Endothelial cell of umbilical vein (primary cell): Measurements from ENCODE around the gene HNRNPL. TPM values are rescaled to one million over a fixed set of nuclear protein-coding genes. Genes with fewer than 3 reads are reported as not detected.

ENCODE experiments used
- BruUV-seq: library from RNA; stranded (reverse); fragments of 400-500 nt; replicated peaks from 2 replicates; lab custom pipeline; 2021; lab: Mats Ljungman, UMichigan
- CTCF ChIA-PET: fragments of 300-600, 350-600 bp; sonication (Branson Sonifier 250); formaldehyde crosslinking; loops from one replicate; lab custom pipeline; 2021; ENCODE audit warnings: antibody characterized with exemption, inconsistent platforms; lab: Charles Lee
- POLR2A ChIA-PET: fragments of 300-600, 350-600 bp; sonication (Branson Sonifier 250); formaldehyde crosslinking; loops from one replicate; lab custom pipeline; 2021; ENCODE audit warnings: antibody characterized with exemption, inconsistent platforms; lab: Charles Lee
- DNase-seq: peaks from one replicate; pipeline ENCODE4 v3.0.0-alpha.2; 2011; ENCODE audit warnings: low read depth, low spot score
- FAIRE-seq: peaks from 2 replicates; lab custom pipeline; 2011; peaks lifted over from hg19 to GRCh38; lab: Jason Lieb, UNC
- H2AFZ ChIP-seq: 2 replicates; pipeline ENCODE4 v1.6.0; 2012; ENCODE audit warnings: low read depth, low read length, control low read depth, inconsistent platforms
- H3K27ac ChIP-seq: 2 replicates; pipeline ENCODE4 v1.5.1; 2011; ENCODE audit warnings: low read depth, mild to moderate bottlenecking, control low read depth, low read length, moderate library complexity; ENCODE audit not compliant: insufficient read depth
- H3K27me3 ChIP-seq, 2 experiments: 2 replicates each; pipeline versions ENCODE4 v1.6.0 to v1.6.1; 2011; ENCODE audit warnings: low read length in 2 of 2, mixed read lengths in 1 of 2; ENCODE audit not compliant: control insufficient read depth in 2 of 2, insufficient read depth in 2 of 2
- H3K36me3 ChIP-seq, 2 experiments: 2 replicates in 1 of 2; 3 replicates in 1 of 2; pipeline ENCODE4 v1.5.1; 2011; ENCODE audit warnings: low read length in 2 of 2, mild to moderate bottlenecking in 1 of 2, moderate library complexity in 1 of 2; ENCODE audit not compliant: control insufficient read depth in 2 of 2, insufficient read depth in 2 of 2; ENCODE audit errors: extremely low read depth in 1 of 2
- H3K4me1 ChIP-seq: 3 replicates; pipeline ENCODE4 v1.5.1; 2011; ENCODE audit warnings: mild to moderate bottlenecking, low read length; ENCODE audit not compliant: control insufficient read depth, insufficient read depth; ENCODE audit errors: extremely low read depth
- H3K4me2 ChIP-seq: 2 replicates; pipeline ENCODE4 v1.6.1; 2011; ENCODE audit warnings: low read length, control low read depth, mixed read lengths; ENCODE audit not compliant: insufficient read depth
- H3K4me3 ChIP-seq, 3 experiments: fragments of 200-600 bp in 1 of 3; sonication (generic), shearing (Covaris generic) in 1 of 3; replicated peaks in 1 of 3; 2 replicates each; pipeline ENCODE4 v1.5.1; 2011 to 2016; ENCODE audit warnings: control low read depth in 3 of 3, low read length in 3 of 3, mild to moderate bottlenecking in 2 of 3, inconsistent platforms in 1 of 3, low read depth in 1 of 3, moderate library complexity in 1 of 3; ENCODE audit not compliant: insufficient read depth in 1 of 3
- H3K79me2 ChIP-seq: 2 replicates; pipeline ENCODE4 v1.6.0; 2012; ENCODE audit warnings: low read length, inconsistent platforms; ENCODE audit not compliant: control insufficient read depth, insufficient read depth
- H3K9ac ChIP-seq: replicated peaks from 2 replicates; pipeline ENCODE3; 2011; ENCODE audit warnings: low read length, control low read depth; ENCODE audit not compliant: insufficient read depth; ENCODE audit errors: extremely low read depth
- H3K9me1 ChIP-seq: replicated peaks from 3 replicates; pipeline ENCODE4 v1.6.0; 2011; ENCODE audit warnings: mild to moderate bottlenecking, low read length; ENCODE audit not compliant: control insufficient read depth, insufficient read depth; ENCODE audit errors: extremely low read depth
- H3K9me3 ChIP-seq: replicated peaks from 2 replicates; pipeline ENCODE4 v1.5.1; 2012; ENCODE audit warnings: low read length, inconsistent platforms; ENCODE audit not compliant: control insufficient read depth, insufficient read depth
- H4K20me1 ChIP-seq: replicated peaks from 2 replicates; pipeline ENCODE3; 2011; ENCODE audit warnings: mild to moderate bottlenecking, low read length; ENCODE audit not compliant: control insufficient read depth, insufficient read depth; ENCODE audit errors: extremely low read depth
- CTCF ChIP-seq, 2 donors: IDR thresholded peaks; 1 replicate in 1 of 2; 2 replicates in 1 of 2; pipeline ENCODE4 v1.5.1; 2011; ENCODE audit warnings: low read length in 2 of 2, mild to moderate bottlenecking in 2 of 2, moderate library complexity in 2 of 2, control low read depth in 1 of 2, inconsistent platforms in 1 of 2, low read depth in 1 of 2; ENCODE audit not compliant: insufficient read depth in 1 of 2; ENCODE audit errors: extremely low read depth in 1 of 2
- EZH2 ChIP-seq: IDR thresholded peaks from 2 replicates; pipeline ENCODE4 v1.6.1; 2012; ENCODE audit warnings: borderline replicate concordance, low read depth, mild to moderate bottlenecking, moderate library complexity, low read length, inconsistent platforms; ENCODE audit not compliant: severe bottlenecking
- FOS ChIP-seq: IDR thresholded peaks from 2 replicates; pipeline ENCODE4 v1.6.1; 2011; ENCODE audit warnings: mild to moderate bottlenecking, low read length, moderate library complexity, borderline replicate concordance; ENCODE audit not compliant: insufficient read depth
- GATA2 ChIP-seq: IDR thresholded peaks from 2 replicates; pipeline ENCODE4 v1.7.0; 2011; ENCODE audit warnings: low read depth, mild to moderate bottlenecking, moderate library complexity, mixed read lengths, low read length; ENCODE audit not compliant: insufficient read length, insufficient read depth
- JUN ChIP-seq: IDR thresholded peaks from 2 replicates; pipeline ENCODE4 v1.6.1; 2011; ENCODE audit warnings: borderline replicate concordance, low read depth; ENCODE audit not compliant: insufficient read length, insufficient read depth
- MAX ChIP-seq: IDR thresholded peaks from 2 replicates; pipeline ENCODE4 v1.6.1; 2011; ENCODE audit not compliant: insufficient read depth, insufficient read length
- MYC ChIP-seq: IDR thresholded peaks from one replicate; pipeline ENCODE4 v1.6.1; 2011; ENCODE audit warnings: mild to moderate bottlenecking, low read depth, low read length
- POLR2A ChIP-seq: IDR thresholded peaks from 2 replicates; pipeline ENCODE4 v1.6.1; 2012; ENCODE audit warnings: low read depth, mild to moderate bottlenecking, control low read depth, low read length
- POLR2AphosphoS5 ChIP-seq: IDR thresholded peaks from 2 replicates; pipeline ENCODE4 v1.6.1; 2012; ENCODE audit warnings: low read depth, mild to moderate bottlenecking, control low read depth, low read length, moderate library complexity; ENCODE audit not compliant: insufficient read depth
- dilution Hi-C: fragments of 300-500 bp; cut with MboI; formaldehyde crosslinking; loops from one replicate; pipeline ENCODE4 v1.15.0; 2019; ENCODE audit warnings: low sequenced_read_pairs; ENCODE audit not compliant: extremely low pct_ligation_motif_present
- intact Hi-C: fragments of 100-400 bp; cut with micrococcal nuclease; formaldehyde crosslinking; loops from one replicate; pipeline ENCODE4 v1.10.0; 2022
- polyA plus RNA-seq, 4 experiments: library from polyadenylated mRNA; depleted of rRNA in 3 of 4; stranded (reverse) in 3 of 4; unstranded in 1 of 4; fragments of >200 nt; gene quantifications; 2 replicates each; pipeline versions ENCODE4 v1.2.1 to v1.2.3, GENCODE V29; 2011 to 2012; ENCODE audit warnings: missing spikeins in 1 of 4
- total RNA-seq: library from RNA; stranded (reverse); gene quantifications from 2 replicates; pipeline ENCODE4 v1.2.3, GENCODE V29; 2021

HNRNPL gene
- total and polyA plus RNA-seq, 2 donors (not counting 3 experiments of a cell fraction or from before 2014, with no cell fraction given): 305 to 451 TPM

DNA sequence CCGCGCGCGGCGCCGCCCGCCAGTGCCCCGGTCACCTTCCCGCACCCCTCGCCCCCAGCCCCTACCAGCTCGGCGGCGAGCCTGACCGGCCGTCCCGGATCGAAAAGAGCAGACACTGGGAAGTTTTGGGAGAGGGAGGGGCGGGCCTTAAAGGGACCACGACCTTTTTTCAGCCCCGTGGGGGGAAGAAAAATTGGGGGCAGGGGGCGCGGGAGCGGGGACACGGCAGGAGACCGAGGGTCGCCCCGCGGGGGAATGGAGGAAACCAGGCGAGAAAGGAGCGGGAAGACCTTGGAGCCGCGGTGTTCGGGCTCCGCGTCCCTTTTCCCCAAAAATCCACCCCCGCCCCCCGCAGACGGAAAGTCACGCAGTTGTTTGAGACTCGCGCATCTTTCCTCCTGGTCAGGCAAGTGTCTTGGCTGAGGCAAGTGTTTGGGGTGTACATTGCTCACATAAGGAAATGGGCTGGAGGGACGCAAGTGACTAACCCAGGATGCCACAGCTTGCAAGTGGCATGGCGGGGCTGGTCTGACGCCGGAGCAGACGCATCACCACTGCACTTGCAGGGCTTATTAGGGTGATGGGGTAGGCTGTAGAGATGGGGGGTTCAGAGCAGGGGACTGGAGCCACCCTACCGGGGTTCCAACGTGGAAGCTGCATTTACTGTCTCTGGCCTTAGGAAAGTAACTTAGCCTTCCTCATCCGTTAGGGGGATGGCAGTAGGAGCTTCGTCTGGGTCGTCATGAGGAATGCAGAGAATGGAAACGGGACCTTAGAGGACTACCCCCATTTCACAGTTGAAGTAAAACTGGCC, 2.7 kb upstream of the HNRNPL start:
- BruUV-seq: TSS peak; percentile 13
- Histone ChIP-seq H3K4me3 (peak overlapping the region; percentile 73 to 78 (median 78)), H3K4me1 (peaks cover 30% of the 10 kb centered on the region), H3K27ac (peak overlapping the region; percentile 78), H3K79me2 (peaks cover 17% of the 10 kb centered on the region), H2AFZ (peak overlapping the region; percentile 85), H3K9ac (peak overlapping the region; percentile 82), H3K27me3 (no peaks in the 10 kb centered on the region), H3K4me2 (peak overlapping the region; percentile 91), H3K9me1 (no peaks in the 10 kb centered on the region), H4K20me1 (no peaks in the 10 kb centered on the region), H3K9me3 (no peaks in the 10 kb centered on the region), H3K36me3 (peaks cover under 1% of the 10 kb centered on the region in 2 experiments)
- DNase-seq: peak; percentile 51
- ChIA-PET CTCF (interaction anchor here (1.0 to 2.8 kb wide), 6 partner anchors 11 to 77 kb away, joined by 3 to 19 read pairs (median 9); partner anchors contain the start of genes MRPS12, NFKBIB and SARS2), POLR2A (interaction anchor here (0.6 to 0.9 kb wide), 2 partner anchors 47 to 81 kb away, joined by 3 read pairs; partner anchors contain the start of genes NFKBIB and SIRT2)
- TF ChIP-seq POLR2A (peak; percentile 3), MAX (no peak), MYC (no peak), JUN (no peak), EZH2 (no peak), POLR2AphosphoS5 (no peak), CTCF (IDR thresholded peaks at IDR 0.05; ENCODE audit: extremely low read depth in 1 of 2, insufficient read depth in 1 of 2, low read depth in 1 of 2, low read length in 2 of 2) (no peak), FOS (no peak), GATA2 (no peak)
- intact Hi-C loops (loop anchor here (1.0 to 10.0 kb wide), 2 partner anchors 10 to 208 kb away; partner anchors contain the start of gene ACTN4), dilution Hi-C loops (no loop called here)
- peak; percentile 69 for FAIRE-seq
